K562 (cell line): ENCODE measurements around the gene C11orf65. TPM values are rescaled to one million over a fixed set of nuclear protein-coding genes. Genes with fewer than 3 reads are reported as not detected.

Experiments used
- ATAC-seq: fragments of 200-7000 bp; cut with Tn5 transposase; 3 replicates; pipeline ENCODE4 v1.9.1; 2020; ENCODE audit warnings: moderate library complexity
- BruUV-seq: library from RNA; stranded (reverse); fragments of 400-500 nt; replicated peaks from 2 replicates; lab custom pipeline; 2021; lab: Mats Ljungman, UMichigan
- CTCF ChIA-PET: fragments of 300-600 bp; formaldehyde crosslinking; extraction: SDS; loops from one replicate; lab custom pipeline; 2021; ENCODE audit warnings: low intra/inter-chr PET ratio; lab: Yijun Ruan, JAX
- POLR2A ChIA-PET: fragments of 300-600, 350-650 bp; sonication (Branson Sonifier 250); formaldehyde crosslinking; extraction: SDS; loops from one replicate; lab custom pipeline; 2021; ENCODE audit warnings: antibody characterized with exemption, inconsistent platforms; lab: Yijun Ruan, JAX
- DNase-seq, 4 experiments: peaks; one replicate each; pipeline versions ENCODE4 v3.0.0 to v3.0.0-alpha.2; 2011 to 2018; ENCODE audit warnings: low spot score in 3 of 4, mixed read lengths in 3 of 4; ENCODE audit errors: extremely low read depth in 1 of 4
- FAIRE-seq: peaks from 2 replicates; lab custom pipeline; 2011; peaks lifted over from hg19 to GRCh38; lab: Jason Lieb, UNC
- H2AFZ ChIP-seq: 2 replicates; pipeline ENCODE4 v1.6.0; 2011; ENCODE audit warnings: low read depth, low read length, control low read depth, inconsistent platforms
- H3K27ac ChIP-seq: fragments of 200-600 bp; 3 replicates; pipeline ENCODE4 v1.8.0; 2011; ENCODE audit warnings: low read depth, mild to moderate bottlenecking, control low read depth, inconsistent platforms, low read length, moderate library complexity, mixed read lengths; ENCODE audit errors: extremely low read depth
- H3K27me3 ChIP-seq, 2 experiments: fragments of 300-600 bp in 1 of 2; 2 replicates in 1 of 2; 3 replicates in 1 of 2; pipeline versions ENCODE4 v1.6.0 to v1.8.0; 2011; ENCODE audit warnings: inconsistent platforms in 2 of 2, low read length in 2 of 2, mild to moderate bottlenecking in 1 of 2, mixed read lengths in 1 of 2, moderate library complexity in 1 of 2; ENCODE audit not compliant: control insufficient read depth in 2 of 2, insufficient read depth in 2 of 2
- H3K36me3 ChIP-seq: fragments of 300-600 bp; 3 replicates; pipeline ENCODE4 v1.8.0; 2011; ENCODE audit warnings: mild to moderate bottlenecking, low read length, inconsistent platforms; ENCODE audit not compliant: control insufficient read depth, insufficient read depth
- H3K4me1 ChIP-seq, 2 experiments: fragments of 200-600 bp in 1 of 2; replicated peaks in 1 of 2; 2 replicates in 1 of 2; 3 replicates in 1 of 2; pipeline versions ENCODE4 v1.5.1 to v1.8.0; 2011; ENCODE audit warnings: inconsistent platforms in 2 of 2, low read length in 2 of 2, mild to moderate bottlenecking in 1 of 2, mixed read lengths in 1 of 2, moderate library complexity in 1 of 2; ENCODE audit not compliant: control insufficient read depth in 2 of 2, insufficient read depth in 2 of 2
- H3K4me2 ChIP-seq: 2 replicates; pipeline ENCODE4 v1.6.1; 2011; ENCODE audit warnings: low read length, control low read depth, inconsistent platforms, mixed read lengths; ENCODE audit not compliant: insufficient read depth
- H3K4me3 ChIP-seq: fragments of 200-600 bp; sonication (generic), shearing (Covaris generic); 2 replicates; pipeline ENCODE4 v1.5.1; 2016; ENCODE audit warnings: control low read depth, inconsistent platforms
- H3K79me2 ChIP-seq: fragments of 200-600 bp; 3 replicates; pipeline ENCODE4 v1.8.0; 2011; ENCODE audit warnings: low read length, inconsistent platforms; ENCODE audit not compliant: control insufficient read depth, insufficient read depth
- H3K9ac ChIP-seq, 2 experiments: 2 replicates each; pipeline versions ENCODE4 v1.6.0 to v1.6.1; 2011; ENCODE audit warnings: low read depth in 2 of 2, low read length in 2 of 2, control low read depth in 1 of 2, inconsistent platforms in 1 of 2, mild to moderate bottlenecking in 1 of 2, mixed read lengths in 1 of 2; ENCODE audit not compliant: insufficient read depth in 1 of 2
- H3K9me1 ChIP-seq: one replicate; pipeline ENCODE4 v1.6.0; 2011; ENCODE audit warnings: inconsistent platforms, mild to moderate bottlenecking, low read length, moderate library complexity; ENCODE audit not compliant: control insufficient read depth, insufficient read depth
- H3K9me3 ChIP-seq: replicated peaks from 2 replicates; pipeline ENCODE4 v1.5.1; 2011; ENCODE audit warnings: low read depth, low read length, inconsistent platforms; ENCODE audit not compliant: control insufficient read depth, insufficient read depth
- H4K20me1 ChIP-seq: replicated peaks from 2 replicates; pipeline ENCODE4 v1.6.1; 2011; ENCODE audit warnings: low read length, inconsistent platforms, mixed read lengths; ENCODE audit not compliant: control insufficient read depth, insufficient read depth
- CEBPB ChIP-seq: fragments of 450-650 bp; IDR thresholded peaks from 2 replicates; pipeline ENCODE4 v1.6.1; 2016; ENCODE audit warnings: missing genetic modification characterization, missing compliant biosample characterization
- CHCHD3 ChIP-seq: fragments of 250-450 bp; sonication (Bioruptor Pico); IDR thresholded peaks from 2 replicates; pipeline ENCODE4 v2.1.2; 2022; ENCODE audit warnings: mild to moderate bottlenecking
- CHD1 ChIP-seq: fragments of 200-600 bp; sonication (generic); IDR thresholded peaks from one replicate; pipeline ENCODE4 v1.6.1; 2012; ENCODE audit warnings: mild to moderate bottlenecking, moderate library complexity, low read length, inconsistent platforms
- CREB3 ChIP-seq: fragments of 450-650 bp; conservative IDR thresholded peaks from 2 replicates; pipeline ENCODE4 v1.6.1; 2016; ENCODE audit warnings: missing genetic modification characterization, low read depth, mild to moderate bottlenecking, missing compliant biosample characterization, moderate library complexity
- ELK1 ChIP-seq: sonication (generic); formaldehyde crosslinking; IDR thresholded peaks from 2 replicates; pipeline ENCODE4 v1.8.1; 2022; ENCODE audit warnings: missing genetic modification reagents
- STAT5B ChIP-seq: fragments of 250-450 bp; sonication (Bioruptor Pico); IDR thresholded peaks from 2 replicates; pipeline ENCODE4 v1.8.0; 2021; ENCODE audit warnings: mild to moderate bottlenecking, inconsistent platforms
- ZEB2 ChIP-seq: fragments of 450-650 bp; IDR thresholded peaks from 2 replicates; pipeline ENCODE4 v1.6.1; 2016
- ZNF121 ChIP-seq: sonication (generic); formaldehyde crosslinking; conservative IDR thresholded peaks from 2 replicates; pipeline ENCODE4 v1.8.0; 2022; ENCODE audit warnings: missing genetic modification reagents
- ZNF318 ChIP-seq, 2 experiments: fragments of 450-650 bp; IDR thresholded peaks; 2 replicates each; pipeline ENCODE4 v1.6.1; 2016; ENCODE audit warnings: mild to moderate bottlenecking in 2 of 2, borderline replicate concordance in 1 of 2, low read depth in 1 of 2, moderate library complexity in 1 of 2
- ZNF589 ChIP-seq: fragments of 200-800 bp; sonication (Bioruptor generic); IDR thresholded peaks from 2 replicates; pipeline ENCODE4 v1.6.1; 2016; ENCODE audit warnings: low read depth, missing genetic modification characterization, missing compliant biosample characterization
- ZZZ3 ChIP-seq: fragments of 450-650 bp; IDR thresholded peaks from 2 replicates; pipeline ENCODE4 v1.6.1; 2016; ENCODE audit warnings: antibody characterized with exemption, mild to moderate bottlenecking, moderate library complexity
- WGBS: fragments of 100-300 bp; shearing (Covaris generic); methylation state at CpG from one replicate; pipeline ENCODE4 v1.1.6; 2016; ENCODE audit warnings: low coverage, mixed read lengths; ENCODE audit not compliant: insufficient coverage; ENCODE audit errors: missing lambda C conversion rate; 5-methylcytosine and 5-hydroxymethylcytosine counted together
- in situ Hi-C: fragments of 300-500 bp; cut with MboI; formaldehyde crosslinking; loops from 4 replicates; pipeline ENCODE4 v1.15.0; 2018; ENCODE audit warnings: inconsistent platforms, mixed read lengths
- intact Hi-C: fragments of 100-400 bp; cut with micrococcal nuclease; formaldehyde crosslinking; loops from 2 replicates; pipeline ENCODE4 v1.14.2; 2022
- polyA plus RNA-seq, 8 experiments: library from polyadenylated mRNA; depleted of rRNA in 4 of 8; stranded (reverse) in 5 of 8; unstranded in 3 of 8; fragments of >200 nt; fragmentation: Nextera tagmentation in 2 of 8; fragmentation: Illumina TruSeq in 1 of 8; extraction: Ambion mirVana in 2 of 8; extraction: Trizol in 1 of 8; gene quantifications; 2 replicates each; pipeline versions ENCODE4 v1.2.1 to v1.2.3, GENCODE V29; 2011 to 2014; ENCODE audit warnings: inconsistent platforms in 1 of 8, missing spikeins in 1 of 8
- total RNA-seq, 7 experiments: library from RNA; depleted of rRNA in 6 of 7; stranded (reverse); fragments of >200 nt in 6 of 7; fragmentation: Illumina TruSeq in 2 of 7; extraction: Trizol in 2 of 7; gene quantifications; 2 replicates each; pipeline versions ENCODE4 v1.2.1 to v1.2.3, GENCODE V29; 2011 to 2021; ENCODE audit warnings: low replicate concordance in 1 of 7

Gene C11orf65
- total and polyA plus RNA-seq, 9 of the 15 experiments (the other 6 are each of a cell fraction or from before 2014, with no cell fraction given) = 1.0 to 2.1 (median 1.2) TPM

GRCh38 chr11:108466405-108466804 lies 924 bp downstream of the C11orf65 start:
- no peak for TF ChIP-seq CEBPB (tag)
- TF ChIP-seq ZZZ3 = no peak
- TF ChIP-seq CHCHD3 (CRISPR knock-in tag) = no peak
- no peak for TF ChIP-seq ZEB2
- TF ChIP-seq CHD1 = peak; percentile 5
- 0 out of 2 replicates have a peak, but pooled peaks have one; percentile 8 for TF ChIP-seq ZNF121 (CRISPR knock-in tag)
- TF ChIP-seq STAT5B (CRISPR knock-in tag) = no peak
- TF ChIP-seq CREB3 (tag) = no peak
- TF ChIP-seq ELK1 (CRISPR knock-in tag) = no peak
- 0 out of 2 replicates have a peak, but pooled peaks have one; percentile 8 for TF ChIP-seq ZNF589
- TF ChIP-seq ZNF318 (IDR thresholded peaks at IDR 0.05; ENCODE audit: borderline replicate concordance in 1 of 2, low read depth in 1 of 2) = no peak

More at GRCh38 chr11:108466405-108466804, 924 bp downstream of the C11orf65 start:
- H3K4me1 ChIP-seq = peaks cover 6 to 8% of the 10 kb centered on the region in 2 experiments; a peak in 4 of 5 replicates
- ChIA-PET CTCF (interaction anchor here (0.7 kb wide), 1 partner anchor 250 kb away, joined by 3 read pairs; no protein-coding TSS in a partner anchor), POLR2A (interaction anchor here (0.7 to 1.0 kb wide), 5 partner anchors 12 to 243 kb away, joined by 3 to 5 read pairs (median 3); no protein-coding TSS in a partner anchor)
- no peaks in the 10 kb centered on the region for H3K9me1 ChIP-seq
- no peaks in the 10 kb centered on the region for H3K79me2 ChIP-seq
- H3K9me3 ChIP-seq = no peaks in the 10 kb centered on the region
- FAIRE-seq (no peak), DNase-seq (peak in 1 of 4 experiments; percentile 5), ATAC-seq (no peak)
- intact Hi-C loops (loop anchor here (2.0 kb wide), 1 partner anchor 244 kb away; the partner anchor contains the start of genes ATM and NPAT), in situ Hi-C loops (no loop called here)
- H3K36me3 ChIP-seq = no peaks in the 10 kb centered on the region
- BruUV-seq = no TSS peak
- H3K27ac ChIP-seq = peak overlapping the region; percentile 91
- 51% methylated on average over 7 of the region's 7 CpGs for WGBS
- H3K4me3 ChIP-seq = peak overlapping the region; percentile 54
- peak overlapping the region; percentile 59 to 92 for H3K9ac ChIP-seq
- no peaks in the 10 kb centered on the region for H4K20me1 ChIP-seq
- peak overlapping the region; percentile 69 for H2AFZ ChIP-seq
- H3K4me2 ChIP-seq = peak overlapping the region; percentile 85
- H3K27me3 ChIP-seq = no peaks in the 10 kb centered on the region
